GM19043 (cell line): ENCODE data around the gene SRSF10.
A peak's percentile ranks its signal among the peaks of the same experiment; 100 is the strongest.
"Not testable (repeated sequence)": the region's sequence is repeated elsewhere in the genome, so short reads cannot be mapped to it uniquely, and the experiment has no call there.

Experiments
- ATAC-seq: cut with Tn5 transposase; IDR thresholded peaks from one replicate; pipeline ENCODE4 v1.9.1; 2021; ENCODE audit warnings: low read depth; ENCODE audit not compliant: unreplicated experiment

SRSF10 gene

GRCh38 chr1:23959461-23960290 lies 20.5 kb downstream of the SRSF10 start, which contains the start of gene PNRC2:
TSS of gene PNRC2 (plus strand) at chr1:23959828. CDS start at chr1:23961458, 1,630 bp downstream.
- ATAC-seq: peak; percentile 70

GRCh38 chr1:23958810-23959460 lies 21.2 kb downstream of the SRSF10 start:
- ATAC-seq: peak; percentile 56

GRCh38 chr1:23958040-23958809 lies 21.9 kb downstream of the SRSF10 start:
- not testable (repeated sequence) for ATAC-seq

GRCh38 chr1:23957096-23957495 lies 23.0 kb downstream of the SRSF10 start:
- ATAC-seq: no peak

GRCh38 chr1:23953020-23953419 lies 27.1 kb downstream of the SRSF10 start:
- ATAC-seq: no peak

GRCh38 chr1:23947366-23947765 lies 32.8 kb downstream of the SRSF10 start:
- ATAC-seq: no peak

- ATAC-seq: no peak
Observed at GRCh38 chr1:23936481-23937176, 43.5 kb downstream of the SRSF10 start.

- no peak for ATAC-seq
Observed at GRCh38 chr1:23931491-23931880, 48.6 kb downstream of the SRSF10 start.

- no peak for ATAC-seq
Observed at GRCh38 chr1:23930861-23931490, 49.2 kb downstream of the SRSF10 start.

- ATAC-seq: no peak
Observed at GRCh38 chr1:23930270-23930669, 49.9 kb downstream of the SRSF10 start.

- no peak for ATAC-seq
Observed at GRCh38 chr1:23928789-23929188, 51.3 kb downstream of the SRSF10 start.

- no peak for ATAC-seq
Observed at GRCh38 chr1:23927097-23927496, 53.0 kb downstream of the SRSF10 start.

GRCh38 chr1:23925279-23925678 lies 54.8 kb downstream of the SRSF10 start:
- ATAC-seq: no peak

GRCh38 chr1:23924601-23925000 lies 55.5 kb downstream of the SRSF10 start:
- ATAC-seq: no peak

GRCh38 chr1:23923592-23924499 lies 56.3 kb downstream of the SRSF10 start:
- ATAC-seq: no peak

GRCh38 chr1:23922321-23922943 lies 57.7 kb downstream of the SRSF10 start:
- no peak for ATAC-seq

- peak; percentile 68 for ATAC-seq
Observed at GRCh38 chr1:23916209-23917131, 63.7 kb downstream of the SRSF10 start.

GRCh38 chr1:23915466-23915865 lies 64.7 kb downstream of the SRSF10 start:
- ATAC-seq: no peak
